Neural cell (in vitro differentiated cells): ENCODE data around the gene MT1H. TPM values are rescaled to one million over a fixed set of nuclear protein-coding genes. Genes with fewer than 3 reads are reported as not detected.

Experiments used
- H2AFZ ChIP-seq: fragments of 200-600, 300-800 bp; sonication (generic), shearing (Covaris generic); 2 replicates; pipeline ENCODE4 v1.6.0; 2014; ENCODE audit warnings: low read depth, mild to moderate bottlenecking, antibody characterized with exemption, low read length, moderate library complexity
- H3F3A ChIP-seq: fragments of 200-600 bp; shearing (Covaris generic); 2 replicates; pipeline ENCODE4 v1.6.1; 2016; ENCODE audit warnings: mild to moderate bottlenecking, moderate library complexity, mixed read lengths, antibody characterized with exemption, low read length; ENCODE audit not compliant: insufficient read depth, poor library complexity, severe bottlenecking
- H3K27ac ChIP-seq: fragments of 200-600, 300-800 bp; sonication (generic), shearing (Covaris generic); 2 replicates; pipeline ENCODE4 v1.5.1; 2014; ENCODE audit warnings: mild to moderate bottlenecking, low read length, moderate library complexity
- H3K27me3 ChIP-seq: fragments of 300-800, 200-600 bp; sonication (generic), shearing (Covaris generic); 2 replicates; pipeline ENCODE4 v1.6.0; 2014; ENCODE audit warnings: mild to moderate bottlenecking, low read depth, low read length, moderate library complexity; ENCODE audit not compliant: insufficient read depth
- H3K36me3 ChIP-seq: fragments of 300-800, 200-600 bp; sonication (generic), shearing (Covaris generic); 2 replicates; pipeline ENCODE4 v1.5.1; 2014; ENCODE audit warnings: mild to moderate bottlenecking, antibody characterized with exemption, low read length, moderate library complexity; ENCODE audit not compliant: insufficient read depth
- H3K4me2 ChIP-seq: fragments of 300-800, 200-600 bp; sonication (generic), shearing (Covaris generic); 2 replicates; pipeline ENCODE4 v1.6.0; 2014; ENCODE audit warnings: mild to moderate bottlenecking, low read length
- H3K4me3 ChIP-seq: fragments of 300-800, 200-600 bp; sonication (generic), shearing (Covaris generic); 2 replicates; pipeline ENCODE4 v1.5.1; 2014; ENCODE audit warnings: mild to moderate bottlenecking, low read length, moderate library complexity
- H3K79me2 ChIP-seq: fragments of 200-600 bp; shearing (Covaris generic); replicated peaks from 2 replicates; pipeline ENCODE4 v1.6.0; 2014; ENCODE audit warnings: mild to moderate bottlenecking, low read length, moderate library complexity; ENCODE audit not compliant: insufficient read depth
- H3K9ac ChIP-seq: fragments of 300-800, 200-600 bp; sonication (generic), shearing (Covaris generic); 2 replicates; pipeline ENCODE4 v1.6.1; 2016; ENCODE audit warnings: mild to moderate bottlenecking, low read length, mixed read lengths
- H3K9me2 ChIP-seq: fragments of 200-600 bp; shearing (Covaris generic); 2 replicates; pipeline ENCODE4 v1.6.1; 2016; ENCODE audit warnings: mild to moderate bottlenecking, low read length, mixed read lengths; ENCODE audit not compliant: insufficient read depth
- H3K9me3 ChIP-seq: fragments of 200-600, 300-800 bp; sonication (generic), shearing (Covaris generic); 2 replicates; pipeline ENCODE4 v1.6.1; 2016; ENCODE audit warnings: mild to moderate bottlenecking, mixed run types, low read length, moderate library complexity, mixed read lengths
- H4K20me1 ChIP-seq: fragments of 200-600 bp; shearing (Covaris generic); 2 replicates; pipeline ENCODE4 v1.6.1; 2016; ENCODE audit warnings: mild to moderate bottlenecking, mixed run types; ENCODE audit not compliant: insufficient read depth
- EP300 ChIP-seq: fragments of 450-650 bp; conservative IDR thresholded peaks from 2 replicates; pipeline ENCODE4 v1.6.1; 2014; ENCODE audit warnings: antibody characterized with exemption, mild to moderate bottlenecking, moderate library complexity; ENCODE audit not compliant: poor library complexity, severe bottlenecking
- EZH2 ChIP-seq: fragments of 200-600, 300-800 bp; shearing (Covaris generic), sonication (generic); IDR thresholded peaks from 2 replicates; pipeline ENCODE4 v1.6.1; 2014; ENCODE audit warnings: antibody characterized with exemption, low read length, borderline replicate concordance, mild to moderate bottlenecking; ENCODE audit not compliant: insufficient read depth, poor library complexity, severe bottlenecking
- MXI1 ChIP-seq: fragments of 450-650 bp; conservative IDR thresholded peaks from 2 replicates; pipeline ENCODE4 v1.6.1; 2014; ENCODE audit warnings: antibody characterized with exemption, mild to moderate bottlenecking; ENCODE audit not compliant: poor library complexity, severe bottlenecking
- POLR2AphosphoS5 ChIP-seq: IDR thresholded peaks from 2 replicates; pipeline ENCODE4 v1.6.1; 2012
- RAD21 ChIP-seq: fragments of 450-650 bp; conservative IDR thresholded peaks from 2 replicates; pipeline ENCODE4 v1.6.1; 2014; ENCODE audit warnings: antibody characterized with exemption, mild to moderate bottlenecking, moderate library complexity
- SMC3 ChIP-seq: fragments of 450-650 bp; conservative IDR thresholded peaks from 2 replicates; pipeline ENCODE4 v1.6.1; 2014; ENCODE audit warnings: antibody characterized with exemption, mild to moderate bottlenecking, moderate library complexity; ENCODE audit not compliant: poor library complexity
- TAF1 ChIP-seq: IDR thresholded peaks from 2 replicates; pipeline ENCODE4 v1.6.1; 2012; ENCODE audit warnings: low read depth
- polyA plus RNA-seq: library from polyadenylated mRNA; depleted of rRNA; stranded (reverse); fragments of >200 nt; gene quantifications from 2 replicates; pipeline ENCODE4 v1.2.3, GENCODE V29; 2014
- TF ChIP-seq, protein P1 (sequence below): IDR thresholded peaks from 2 replicates; pipeline ENCODE4 v1.6.1; 2012; ENCODE audit warnings: borderline replicate concordance
- TF ChIP-seq, protein P2 (sequence below): fragments of 450-650 bp; IDR thresholded peaks from 2 replicates; pipeline ENCODE4 v1.5.1; 2014; ENCODE audit warnings: antibody characterized with exemption, mild to moderate bottlenecking, moderate library complexity; ENCODE audit not compliant: poor library complexity, severe bottlenecking

The MT1H gene
- polyA plus RNA-seq, 1 donor from 2014 or later, result not detected

DNA sequence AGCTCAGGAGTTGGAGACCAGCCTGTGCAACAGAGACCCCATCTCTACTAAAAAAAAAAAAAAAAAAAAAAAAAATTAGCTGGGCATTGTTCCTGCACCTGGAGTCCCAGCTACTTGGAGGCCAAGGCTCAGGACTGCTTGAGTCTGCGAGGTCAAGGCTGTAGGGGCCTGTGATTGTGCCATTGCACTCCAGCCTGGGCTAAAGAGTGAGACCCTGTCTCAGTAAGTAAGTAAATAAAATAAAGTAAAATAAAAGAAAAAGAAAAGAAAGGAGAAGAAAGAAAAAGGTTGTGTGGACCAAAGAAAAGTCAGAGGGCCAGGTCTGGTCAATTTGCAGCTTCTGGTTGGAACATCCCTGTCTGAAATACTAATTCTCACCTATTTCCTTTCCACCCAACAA lies 31.0 kb downstream of the MT1H start:
- no peaks in the 10 kb centered on the region for H3F3A ChIP-seq
- no peaks in the 10 kb centered on the region for H3K9me3 ChIP-seq
- H4K20me1 ChIP-seq, result no peaks in the 10 kb centered on the region
- H3K36me3 ChIP-seq, result no peaks in the 10 kb centered on the region
- no peak overlapping the region for H3K27ac ChIP-seq
- H2AFZ ChIP-seq, result no peak overlapping the region
- H3K4me2 ChIP-seq, result no peak overlapping the region
- H3K9ac ChIP-seq, result no peak overlapping the region
- H3K27me3 ChIP-seq, result no peaks in the 10 kb centered on the region
- TF ChIP-seq, protein P1, sequence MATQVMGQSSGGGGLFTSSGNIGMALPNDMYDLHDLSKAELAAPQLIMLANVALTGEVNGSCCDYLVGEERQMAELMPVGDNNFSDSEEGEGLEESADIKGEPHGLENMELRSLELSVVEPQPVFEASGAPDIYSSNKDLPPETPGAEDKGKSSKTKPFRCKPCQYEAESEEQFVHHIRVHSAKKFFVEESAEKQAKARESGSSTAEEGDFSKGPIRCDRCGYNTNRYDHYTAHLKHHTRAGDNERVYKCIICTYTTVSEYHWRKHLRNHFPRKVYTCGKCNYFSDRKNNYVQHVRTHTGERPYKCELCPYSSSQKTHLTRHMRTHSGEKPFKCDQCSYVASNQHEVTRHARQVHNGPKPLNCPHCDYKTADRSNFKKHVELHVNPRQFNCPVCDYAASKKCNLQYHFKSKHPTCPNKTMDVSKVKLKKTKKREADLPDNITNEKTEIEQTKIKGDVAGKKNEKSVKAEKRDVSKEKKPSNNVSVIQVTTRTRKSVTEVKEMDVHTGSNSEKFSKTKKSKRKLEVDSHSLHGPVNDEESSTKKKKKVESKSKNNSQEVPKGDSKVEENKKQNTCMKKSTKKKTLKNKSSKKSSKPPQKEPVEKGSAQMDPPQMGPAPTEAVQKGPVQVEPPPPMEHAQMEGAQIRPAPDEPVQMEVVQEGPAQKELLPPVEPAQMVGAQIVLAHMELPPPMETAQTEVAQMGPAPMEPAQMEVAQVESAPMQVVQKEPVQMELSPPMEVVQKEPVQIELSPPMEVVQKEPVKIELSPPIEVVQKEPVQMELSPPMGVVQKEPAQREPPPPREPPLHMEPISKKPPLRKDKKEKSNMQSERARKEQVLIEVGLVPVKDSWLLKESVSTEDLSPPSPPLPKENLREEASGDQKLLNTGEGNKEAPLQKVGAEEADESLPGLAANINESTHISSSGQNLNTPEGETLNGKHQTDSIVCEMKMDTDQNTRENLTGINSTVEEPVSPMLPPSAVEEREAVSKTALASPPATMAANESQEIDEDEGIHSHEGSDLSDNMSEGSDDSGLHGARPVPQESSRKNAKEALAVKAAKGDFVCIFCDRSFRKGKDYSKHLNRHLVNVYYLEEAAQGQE, result no peak
- TF ChIP-seq EP300, result no peak
- no peak for TF ChIP-seq MXI1
- H3K9me2 ChIP-seq, result no peaks in the 10 kb centered on the region
- H3K79me2 ChIP-seq, result no peaks in the 10 kb centered on the region
- no peak overlapping the region for H3K4me3 ChIP-seq

DNA sequence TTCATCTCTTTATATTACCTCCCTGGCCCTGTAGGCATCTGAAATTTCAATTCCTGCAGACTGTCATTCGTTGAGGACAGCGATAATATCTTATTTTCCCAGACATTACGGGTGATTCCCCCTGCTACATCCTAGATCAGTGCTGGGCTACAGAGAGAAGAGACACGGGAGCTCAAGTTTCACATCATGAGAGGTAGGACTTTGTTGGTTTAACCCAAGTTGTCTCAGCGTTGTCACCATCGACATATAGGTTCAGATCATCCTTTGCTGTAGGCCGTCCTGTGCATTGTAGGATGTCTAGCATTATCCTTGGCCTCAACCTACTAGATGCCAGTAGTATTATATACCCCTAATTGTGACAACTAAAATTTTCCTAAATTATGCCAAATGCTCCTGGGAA lies 31.9 kb downstream of the MT1H start:
- no peak overlapping the region for H3K4me3 ChIP-seq
- no peaks in the 10 kb centered on the region for H3K27me3 ChIP-seq
- no peaks in the 10 kb centered on the region for H3K9me3 ChIP-seq
- H3K27ac ChIP-seq, result no peak overlapping the region
- no peak overlapping the region for H2AFZ ChIP-seq
- no peaks in the 10 kb centered on the region for H3F3A ChIP-seq
- no peaks in the 10 kb centered on the region for H4K20me1 ChIP-seq
- H3K4me2 ChIP-seq, result no peak overlapping the region
- TF ChIP-seq POLR2AphosphoS5 (no peak), EP300 (no peak), RAD21 (no peak), TAF1 (no peak), EZH2 (no peak), SMC3 (no peak), MXI1 (no peak)
- TF ChIP-seq, protein P1, result no peak
- TF ChIP-seq, protein P2, sequence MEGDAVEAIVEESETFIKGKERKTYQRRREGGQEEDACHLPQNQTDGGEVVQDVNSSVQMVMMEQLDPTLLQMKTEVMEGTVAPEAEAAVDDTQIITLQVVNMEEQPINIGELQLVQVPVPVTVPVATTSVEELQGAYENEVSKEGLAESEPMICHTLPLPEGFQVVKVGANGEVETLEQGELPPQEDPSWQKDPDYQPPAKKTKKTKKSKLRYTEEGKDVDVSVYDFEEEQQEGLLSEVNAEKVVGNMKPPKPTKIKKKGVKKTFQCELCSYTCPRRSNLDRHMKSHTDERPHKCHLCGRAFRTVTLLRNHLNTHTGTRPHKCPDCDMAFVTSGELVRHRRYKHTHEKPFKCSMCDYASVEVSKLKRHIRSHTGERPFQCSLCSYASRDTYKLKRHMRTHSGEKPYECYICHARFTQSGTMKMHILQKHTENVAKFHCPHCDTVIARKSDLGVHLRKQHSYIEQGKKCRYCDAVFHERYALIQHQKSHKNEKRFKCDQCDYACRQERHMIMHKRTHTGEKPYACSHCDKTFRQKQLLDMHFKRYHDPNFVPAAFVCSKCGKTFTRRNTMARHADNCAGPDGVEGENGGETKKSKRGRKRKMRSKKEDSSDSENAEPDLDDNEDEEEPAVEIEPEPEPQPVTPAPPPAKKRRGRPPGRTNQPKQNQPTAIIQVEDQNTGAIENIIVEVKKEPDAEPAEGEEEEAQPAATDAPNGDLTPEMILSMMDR, result no peak
- H3K36me3 ChIP-seq, result no peaks in the 10 kb centered on the region
- no peaks in the 10 kb centered on the region for H3K9me2 ChIP-seq
- no peak overlapping the region for H3K9ac ChIP-seq
- no peaks in the 10 kb centered on the region for H3K79me2 ChIP-seq
